Muscle of leg (tissue), 11 donors: ENCODE data around the gene TTLL10. TPM values are rescaled to one million over a fixed set of nuclear protein-coding genes. Genes with fewer than 3 reads are reported as not detected.

Experiments used
- DNase-seq: peaks from one replicate; pipeline ENCODE4 v3.0.0; 2013
- H3K27ac ChIP-seq: one replicate; pipeline ENCODE4 v1.5.1; 2013; ENCODE audit warnings: mild to moderate bottlenecking, low read length, control low read depth
- H3K27me3 ChIP-seq: one replicate; pipeline ENCODE4 v1.6.1; 2013; ENCODE audit warnings: low read length; ENCODE audit not compliant: control insufficient read depth, insufficient read depth
- H3K36me3 ChIP-seq: one replicate; pipeline ENCODE4 v1.6.1; 2013; ENCODE audit warnings: low read length; ENCODE audit not compliant: control insufficient read depth, insufficient read depth
- H3K4me1 ChIP-seq: one replicate; pipeline ENCODE4 v1.6.1; 2013; ENCODE audit warnings: low read length; ENCODE audit not compliant: control insufficient read depth, insufficient read depth
- H3K4me3 ChIP-seq: one replicate; pipeline ENCODE4 v1.5.1; 2013; ENCODE audit warnings: low read length, control low read depth
- H3K9me3 ChIP-seq: replicated peaks from 2 replicates; pipeline ENCODE4 v1.6.1; 2013; ENCODE audit warnings: low read depth, low read length; ENCODE audit not compliant: control insufficient read depth
- WGBS: methylation state at CpG from one replicate; pipeline ENCODE4 v1.1.5; 2013; ENCODE audit warnings: missing lambda C conversion rate; ENCODE audit not compliant: insufficient coverage; 5-methylcytosine and 5-hydroxymethylcytosine counted together
- polyA plus RNA-seq, 8 donors: library from polyadenylated mRNA; unstranded; fragments of 120-200 nt; gene quantifications; one replicate each; pipeline versions ENCODE4 v1.2.1 to v1.2.3, GENCODE V29; 2013; ENCODE audit warnings: inconsistent platforms in 1 of 8, low replicate concordance in 1 of 8; ENCODE audit not compliant: insufficient read length in 8 of 8, insufficient read depth in 1 of 8
- total RNA-seq: library from RNA; stranded (reverse); fragments of 120-200 nt; gene quantifications from one replicate; pipeline ENCODE4 v1.2.4, GENCODE V29; 2013

The TTLL10 gene
- total and polyA plus RNA-seq, 9 donors, result 0.09 to 0.59 (median 0.28) TPM; not detected in 1

DNA sequence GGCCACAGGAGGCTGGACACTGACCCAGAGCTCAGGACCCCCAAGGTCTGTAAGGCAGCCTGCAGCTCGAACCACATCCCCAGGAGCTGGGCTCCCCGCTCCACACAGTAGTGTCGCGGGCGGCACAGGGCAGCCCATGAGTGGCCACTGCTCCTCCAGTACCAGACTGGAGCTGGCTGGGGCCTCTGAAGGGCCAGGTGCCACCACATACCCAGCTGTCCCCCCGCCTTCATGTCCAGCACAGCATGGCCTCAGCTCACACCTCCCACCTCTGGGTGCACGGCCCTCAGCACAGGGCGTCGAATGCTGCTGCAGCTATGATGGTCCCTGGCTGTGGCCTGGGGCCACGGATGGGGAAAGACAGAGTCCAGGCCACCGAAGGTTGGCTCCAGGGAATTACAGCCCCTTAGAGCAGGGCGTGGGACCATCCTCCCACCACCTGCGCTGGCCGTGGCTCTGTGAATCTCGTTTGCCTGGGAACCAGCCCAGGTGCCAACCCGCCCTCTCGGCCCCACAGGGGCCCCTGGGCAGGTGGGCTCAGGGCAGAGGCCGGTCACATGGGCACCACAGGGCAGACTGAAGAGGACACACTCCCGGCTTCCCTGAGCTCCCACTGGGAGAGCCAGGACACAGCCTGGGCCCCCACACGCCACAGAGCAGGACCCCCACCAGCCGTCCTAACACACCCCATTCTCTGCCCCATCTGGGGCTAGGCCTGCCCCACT, 42.4 kb downstream of the TTLL10 start:
- H3K4me1 ChIP-seq, result peaks cover 39% of the 10 kb centered on the region
- H3K9me3 ChIP-seq, result no peaks in the 10 kb centered on the region
- H3K27ac ChIP-seq, result no peak overlapping the region
- 84% methylated on average over 20 of the region's 21 CpGs for WGBS
- H3K36me3 ChIP-seq, result peaks cover 54% of the 10 kb centered on the region
- H3K27me3 ChIP-seq, result no peaks in the 10 kb centered on the region
- no peak for DNase-seq
- no peak overlapping the region for H3K4me3 ChIP-seq

- H3K36me3 ChIP-seq, result peaks cover 61% of the 10 kb centered on the region
- no peak overlapping the region for H3K4me3 ChIP-seq
- 92% methylated on average over 70 of the region's 74 CpGs for WGBS
These were observed 43.3 kb downstream of the TTLL10 start for GRCh38 chr1:1216770-1217620.

GRCh38 chr1:1217621-1218523, 44.2 kb downstream of the TTLL10 start:
- Histone ChIP-seq H3K4me1 (peaks cover 26% of the 10 kb centered on the region), H3K4me3 (no peak overlapping the region), H3K9me3 (no peaks in the 10 kb centered on the region), H3K27me3 (no peaks in the 10 kb centered on the region), H3K27ac (no peak overlapping the region), H3K36me3 (peaks cover 70% of the 10 kb centered on the region)
- no peak for DNase-seq
- WGBS, result 82% methylated on average over 50 of the region's 52 CpGs

More at GRCh38 chr1:1216770-1217620, 43.3 kb downstream of the TTLL10 start:
- H3K27me3 ChIP-seq, result no peaks in the 10 kb centered on the region
- no peak for DNase-seq
- H3K27ac ChIP-seq, result no peak overlapping the region
- H3K4me1 ChIP-seq, result peaks cover 33% of the 10 kb centered on the region
- H3K9me3 ChIP-seq, result no peaks in the 10 kb centered on the region

GRCh38 chr1:1218524-1219200, 45.0 kb downstream of the TTLL10 start:
- peaks cover 76% of the 10 kb centered on the region for H3K36me3 ChIP-seq

DNA sequence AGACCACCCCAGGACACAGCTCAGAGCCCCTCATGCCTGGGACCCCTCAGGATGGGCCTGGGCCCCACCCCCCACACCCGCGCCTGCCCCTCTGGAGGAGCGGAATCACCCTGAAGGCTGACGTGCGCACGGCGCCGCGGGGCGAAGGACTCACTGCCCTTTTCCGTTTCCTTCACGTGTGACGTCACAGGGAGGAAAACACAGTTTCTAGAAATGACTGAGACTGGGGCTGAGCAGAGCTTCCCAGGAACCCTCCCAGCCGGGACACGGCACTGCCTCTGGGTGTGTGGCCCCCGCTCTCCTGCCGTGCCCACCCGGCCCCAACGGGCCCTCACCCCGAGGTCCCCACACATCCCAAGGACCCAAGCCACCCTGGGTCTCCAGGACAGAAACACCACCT, 45.7 kb downstream of the TTLL10 start:
- Histone ChIP-seq H3K36me3 (peaks cover 76% of the 10 kb centered on the region), H3K4me3 (no peak overlapping the region), H3K4me1 (peaks cover 16% of the 10 kb centered on the region), H3K27me3 (no peaks in the 10 kb centered on the region), H3K9me3 (no peaks in the 10 kb centered on the region), H3K27ac (no peak overlapping the region)
- DNase-seq, result no peak
- WGBS, result 93% methylated on average over 18 of the region's 20 CpGs

More at GRCh38 chr1:1218524-1219200, 45.0 kb downstream of the TTLL10 start:
- Histone ChIP-seq H3K9me3 (no peaks in the 10 kb centered on the region), H3K4me3 (no peak overlapping the region), H3K27me3 (no peaks in the 10 kb centered on the region), H3K4me1 (peaks cover 19% of the 10 kb centered on the region), H3K27ac (no peak overlapping the region)
- DNase-seq, result no peak
- 87% methylated on average over 36 of the region's 36 CpGs for WGBS

GRCh38 chr1:1220197-1220596, 46.5 kb downstream of the TTLL10 start:
- peaks cover 9% of the 10 kb centered on the region for H3K4me1 ChIP-seq
- WGBS, result 81% methylated on average over 23 of the region's 24 CpGs
- H3K27ac ChIP-seq, result no peak overlapping the region
- H3K9me3 ChIP-seq, result no peaks in the 10 kb centered on the region
- H3K4me3 ChIP-seq, result no peak overlapping the region
- H3K36me3 ChIP-seq, result peaks cover 79% of the 10 kb centered on the region
- H3K27me3 ChIP-seq, result no peaks in the 10 kb centered on the region
- no peak for DNase-seq

- WGBS, result 94% methylated on average over 26 of the region's 30 CpGs
- Histone ChIP-seq H3K4me3 (no peak overlapping the region), H3K27ac (no peak overlapping the region), H3K36me3 (peaks cover 78% of the 10 kb centered on the region), H3K27me3 (no peaks in the 10 kb centered on the region), H3K9me3 (no peaks in the 10 kb centered on the region), H3K4me1 (no peaks in the 10 kb centered on the region)
- no peak for DNase-seq
These were observed 48.4 kb downstream of the TTLL10 start for GRCh38 chr1:1221887-1222574.

- H3K27me3 ChIP-seq, result no peaks in the 10 kb centered on the region
- no peak overlapping the region for H3K4me3 ChIP-seq
- H3K27ac ChIP-seq, result no peak overlapping the region
- no peaks in the 10 kb centered on the region for H3K9me3 ChIP-seq
- 93% methylated on average over 41 of the region's 44 CpGs for WGBS
- peaks cover 79% of the 10 kb centered on the region for H3K36me3 ChIP-seq
- H3K4me1 ChIP-seq, result no peaks in the 10 kb centered on the region
- no peak for DNase-seq
These were observed 49.0 kb downstream of the TTLL10 start for GRCh38 chr1:1222575-1223225.

- H3K27ac ChIP-seq, result no peak overlapping the region
- H3K9me3 ChIP-seq, result no peaks in the 10 kb centered on the region
- H3K27me3 ChIP-seq, result no peaks in the 10 kb centered on the region
- 94% methylated on average over 12 of the region's 15 CpGs for WGBS
- no peak for DNase-seq
- no peak overlapping the region for H3K4me3 ChIP-seq
- no peaks in the 10 kb centered on the region for H3K4me1 ChIP-seq
- H3K36me3 ChIP-seq, result peaks cover 79% of the 10 kb centered on the region
These were observed 49.6 kb downstream of the TTLL10 start for GRCh38 chr1:1223321-1223720.
